GM18499 (cell line): ENCODE results near the gene CRLF1.

ENCODE experiments used
- ATAC-seq: cut with Tn5 transposase; IDR thresholded peaks from one replicate; pipeline ENCODE4 v1.9.1; 2021; ENCODE audit warnings: moderate number of reproducible peaks; ENCODE audit not compliant: insufficient read depth, unreplicated experiment

CRLF1 gene

DNA sequence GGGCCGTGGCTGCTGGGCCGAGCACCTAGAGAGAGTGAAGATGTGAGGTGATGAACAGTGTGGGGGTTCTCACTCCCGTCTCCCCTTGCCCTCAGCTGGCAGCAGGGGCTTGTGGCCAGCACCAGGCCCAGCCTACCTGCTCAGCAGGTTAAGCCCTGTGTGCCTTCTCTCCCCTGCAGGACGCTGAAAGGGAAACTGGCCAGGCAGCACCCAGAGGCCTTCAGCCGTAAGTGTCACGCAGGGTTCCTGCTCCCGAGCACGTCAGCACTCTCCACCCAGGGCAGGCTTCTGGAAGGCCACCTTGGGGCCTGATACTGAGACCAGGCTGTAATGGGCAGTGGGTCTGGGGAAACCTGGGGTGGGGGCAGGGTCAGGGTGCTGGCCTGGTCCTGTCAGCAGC lies 39.6 kb downstream of the CRLF1 start:
- no peak for ATAC-seq

DNA sequence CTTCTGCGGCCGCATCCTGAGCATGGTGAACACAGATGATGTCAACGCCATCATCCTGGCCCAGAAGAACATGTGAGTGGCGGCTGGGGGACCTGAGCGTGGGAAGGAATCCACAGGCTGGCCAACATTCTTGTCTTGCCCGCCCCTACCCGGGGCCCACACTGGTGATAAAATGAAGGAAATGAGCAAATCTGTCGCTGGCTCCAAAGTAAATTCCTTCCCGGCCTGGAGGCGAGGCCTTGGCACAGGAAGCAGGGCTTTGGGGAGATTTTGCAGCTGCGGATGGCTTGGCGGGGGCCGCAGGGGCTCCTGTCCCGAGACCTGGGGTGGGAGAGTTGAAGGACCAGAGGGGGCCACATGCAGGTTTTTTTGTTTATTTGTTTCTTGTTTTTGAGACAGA lies 44.5 kb downstream of the CRLF1 start:
- no peak for ATAC-seq

DNA sequence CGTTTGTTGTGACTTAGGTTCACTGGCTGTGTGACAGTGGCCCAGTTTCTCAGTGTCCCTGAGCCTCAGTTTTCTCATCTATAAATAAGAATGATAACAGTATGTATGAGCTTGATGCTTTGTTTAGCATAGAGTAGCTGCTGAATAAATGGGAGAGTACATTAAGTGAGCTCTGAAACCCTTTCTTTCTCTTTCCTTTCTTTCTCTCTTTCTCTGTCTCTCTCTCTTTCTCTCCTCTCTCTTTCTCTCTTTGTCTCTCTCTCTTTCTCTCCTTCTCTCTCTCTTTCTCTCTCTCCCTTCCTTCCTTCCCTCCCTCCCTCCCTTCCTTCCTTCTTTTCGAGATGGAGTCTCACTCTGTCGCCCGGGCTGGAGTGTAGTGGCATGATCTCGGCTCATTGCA lies 46.9 kb downstream of the CRLF1 start:
- ATAC-seq: no peak

DNA sequence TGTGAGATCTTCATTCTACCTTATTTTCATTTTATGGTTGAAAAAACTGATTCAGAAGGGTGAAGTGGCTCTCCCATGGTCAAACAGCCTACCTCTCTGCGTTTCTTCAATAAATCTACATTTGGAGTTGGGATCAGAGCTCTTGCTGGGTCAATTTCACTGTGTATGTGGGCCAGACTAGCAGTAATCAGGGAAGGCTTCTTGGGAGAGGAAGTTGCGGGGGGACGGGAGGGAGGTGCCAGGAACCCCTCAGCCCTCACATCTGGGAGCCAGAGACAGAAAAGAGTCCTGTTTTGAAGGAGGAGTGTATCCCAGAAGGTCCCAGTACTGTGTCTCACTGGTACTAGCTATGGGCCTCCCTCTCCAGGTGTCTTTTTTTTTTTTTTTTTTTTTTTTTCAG lies 48.0 kb downstream of the CRLF1 start:
- no peak for ATAC-seq

DNA sequence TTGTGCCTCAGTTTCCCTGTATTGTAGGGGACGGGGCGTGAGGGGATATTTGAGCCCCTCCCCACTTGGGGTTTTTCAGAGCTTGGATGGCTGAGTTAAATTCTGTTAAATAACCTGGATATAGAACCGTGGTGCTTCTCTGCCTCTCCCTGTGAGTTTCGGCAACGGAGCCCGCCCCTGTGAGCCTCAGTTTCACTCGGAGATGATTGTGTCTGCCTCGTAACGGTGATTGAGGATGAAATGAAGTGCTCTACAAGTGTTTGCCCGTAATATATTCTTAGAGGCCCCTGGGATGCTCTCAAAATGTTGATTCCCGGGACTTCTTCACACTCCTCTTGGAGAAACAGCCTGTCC lies 48.4 kb downstream of the CRLF1 start:
- ATAC-seq: no peak

DNA sequence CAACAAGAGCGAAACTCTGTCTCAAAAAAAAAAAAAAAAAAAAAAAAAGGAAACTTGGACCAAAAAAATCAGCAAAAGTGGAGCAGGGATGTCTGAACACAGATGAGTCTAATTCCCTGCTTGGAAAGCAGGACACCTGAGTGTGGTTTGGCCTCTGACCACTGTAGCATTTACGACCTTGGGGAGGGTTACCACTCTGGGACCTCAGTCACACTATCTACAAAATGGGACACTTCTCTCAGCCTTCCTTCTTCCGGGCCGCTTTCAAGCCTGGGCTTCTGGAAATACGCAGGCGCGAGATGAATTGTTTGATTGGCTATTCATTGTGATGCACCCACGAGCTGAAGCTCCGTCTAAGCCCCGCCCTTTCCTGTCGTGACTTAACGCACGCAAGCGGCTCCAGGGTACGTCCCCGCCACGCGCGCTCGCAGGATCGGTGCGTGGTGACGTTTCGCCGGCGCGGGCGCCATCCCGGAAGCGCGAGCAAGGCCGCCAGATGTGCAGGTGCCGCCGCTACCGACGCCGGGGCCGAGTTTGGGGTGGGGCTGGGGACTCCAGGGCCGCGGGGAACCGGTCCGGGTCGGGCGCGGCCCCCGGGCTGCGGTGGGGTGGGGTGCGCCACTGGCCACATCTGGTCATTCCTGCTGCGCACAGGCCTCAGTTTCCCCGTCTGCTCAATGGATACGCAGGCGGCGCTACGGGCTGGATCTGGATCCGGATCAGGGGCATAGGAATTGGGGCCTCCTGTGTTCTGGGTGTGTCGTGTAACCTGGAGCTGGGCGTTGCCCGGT lies 49.0 kb downstream of the CRLF1 start, which contains the start of gene KXD1:
TSS of gene KXD1 (plus strand) at position 460 of the 791 bp plus-strand sequence. CDS start 4,187 bp downstream, outside the sequence.
- peak; percentile 63 for ATAC-seq

DNA sequence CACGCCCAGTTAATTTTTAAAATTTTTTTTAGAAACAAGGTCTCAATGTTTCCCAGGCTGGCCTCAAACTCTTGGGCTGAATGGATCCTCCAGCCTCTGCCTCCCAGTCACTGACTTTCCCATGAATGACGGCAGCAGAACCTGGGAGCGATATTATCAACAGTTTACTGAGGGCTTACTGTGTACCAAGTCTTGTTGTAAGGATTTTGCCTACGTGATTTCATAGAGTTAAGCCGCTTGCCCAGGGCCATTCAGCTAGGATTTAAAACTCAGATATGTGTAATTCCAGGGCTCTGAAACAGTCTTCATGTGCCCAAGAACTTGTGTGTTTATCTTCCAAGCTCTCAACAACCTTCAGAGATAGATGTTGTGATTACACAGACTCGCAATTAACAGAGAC lies 55.0 kb downstream of the CRLF1 start:
- ATAC-seq: no peak

DNA sequence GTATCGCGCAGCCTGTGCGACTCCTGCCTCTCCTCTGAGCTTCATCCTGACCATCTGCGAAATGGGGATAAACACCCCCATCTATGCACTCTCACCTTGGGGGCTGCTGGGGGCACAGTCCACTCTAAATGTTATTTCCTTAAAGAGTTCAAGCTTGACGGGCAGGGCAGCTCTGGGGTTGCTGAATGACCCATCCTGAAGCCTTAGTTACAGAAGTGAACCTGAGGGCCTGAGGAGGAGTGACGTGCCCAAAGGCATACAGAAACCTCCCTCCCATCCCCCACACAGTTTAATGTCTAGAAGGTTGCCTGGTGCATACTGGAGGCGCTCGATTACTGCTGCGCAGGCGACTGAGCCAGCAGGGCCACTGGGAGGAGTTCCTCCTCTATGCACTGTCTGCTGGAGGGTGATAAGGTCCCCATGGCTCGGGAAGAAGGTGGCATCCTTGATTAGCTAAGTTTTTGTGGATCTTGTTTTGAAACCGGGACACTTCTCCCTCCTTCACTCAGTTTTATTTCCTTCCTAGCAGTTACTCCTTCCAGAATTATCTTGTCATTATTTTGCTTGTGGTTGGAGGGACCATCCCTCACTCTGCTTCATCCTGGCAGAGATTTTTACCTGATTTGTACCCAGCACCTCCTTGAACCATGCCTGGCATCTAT lies 62.7 kb downstream of the CRLF1 start:
- ATAC-seq: peak; percentile 64
